GM04504 (cell line): ENCODE results near the gene AP3D1.
A peak's percentile ranks its signal among the peaks of the same experiment; 100 is the strongest.

Experiments used
- DNase-seq: peaks from one replicate; pipeline ENCODE4 v3.0.0-alpha.2; 2012; ENCODE audit warnings: low read depth

AP3D1 gene

GRCh38 chr19:2061495-2062388, 89.6 kb downstream of the AP3D1 start:
- DNase-seq, result peak; percentile 94

DNA sequence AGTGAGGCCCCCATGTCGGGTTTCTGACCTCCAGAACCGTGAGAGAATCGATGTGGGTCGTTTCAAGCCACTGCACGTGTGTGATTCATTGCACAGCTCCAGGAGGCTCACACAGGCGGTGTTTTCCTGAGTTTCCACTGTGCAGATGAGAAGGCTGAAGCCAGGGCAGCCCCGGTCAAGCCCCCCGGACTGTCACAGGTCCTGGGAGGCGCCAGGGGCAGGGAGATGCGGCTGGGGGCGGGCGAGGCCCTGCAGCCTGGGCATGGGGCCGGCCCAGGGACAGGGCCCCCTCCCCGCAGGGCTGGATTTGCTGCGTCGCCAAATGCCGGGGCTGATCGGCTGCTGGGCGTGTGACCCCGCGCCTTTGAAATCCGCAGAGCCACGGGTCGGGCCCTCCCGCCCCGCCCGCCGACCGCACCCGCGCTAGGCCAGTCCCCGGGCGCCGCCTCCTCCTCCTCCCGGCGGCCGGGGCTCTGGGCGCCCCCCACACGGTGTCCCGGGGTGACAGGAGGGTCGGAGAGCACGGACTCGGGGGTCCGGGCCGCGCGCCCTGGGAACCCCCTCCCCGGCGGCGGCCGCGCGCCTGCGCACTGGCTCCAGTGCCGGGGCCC, 90.4 kb downstream of the AP3D1 start:
- peak; percentile 49 for DNase-seq

DNA sequence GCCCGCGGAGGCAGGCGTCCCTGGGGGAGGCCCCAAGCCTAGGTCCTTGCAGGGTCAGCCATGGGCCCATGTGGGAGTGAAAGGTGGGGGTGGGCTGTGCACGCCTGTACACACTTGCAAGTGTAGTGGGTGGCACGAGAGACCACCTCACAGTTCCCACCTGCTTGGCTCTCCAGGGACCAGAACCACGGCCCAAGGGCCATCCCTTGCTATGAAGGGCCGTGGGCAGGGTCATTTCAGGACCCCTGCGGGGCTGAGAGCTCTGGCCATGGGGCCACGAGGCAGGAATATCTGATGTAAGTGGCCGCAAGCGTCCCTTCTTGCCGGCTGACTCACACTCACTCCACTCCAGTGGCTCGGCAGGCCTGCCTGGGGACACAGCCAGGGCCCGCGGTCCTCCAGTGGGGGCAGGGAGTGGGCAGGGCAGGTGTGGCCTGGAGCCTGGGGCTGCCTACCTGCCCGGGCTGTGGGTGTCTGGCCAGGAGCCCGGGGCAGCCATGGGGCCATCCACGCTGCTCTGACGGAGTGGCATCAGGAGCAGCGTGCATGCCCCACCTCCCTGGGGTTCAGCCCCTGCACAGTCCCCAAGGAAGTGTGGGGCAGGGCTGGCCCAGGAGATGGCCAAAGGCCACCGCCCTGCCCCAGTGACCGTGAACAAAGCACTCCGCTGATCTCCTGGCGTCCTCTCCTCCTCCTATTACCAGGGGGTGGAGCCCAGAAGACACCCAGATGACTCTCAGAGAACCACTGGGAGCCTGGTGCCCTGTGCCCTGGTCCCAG, 91.8 kb downstream of the AP3D1 start:
- peak; percentile 85 for DNase-seq

- no peak for DNase-seq
Observed at GRCh38 chr19:2058570-2059421, 92.6 kb downstream of the AP3D1 start.

DNA sequence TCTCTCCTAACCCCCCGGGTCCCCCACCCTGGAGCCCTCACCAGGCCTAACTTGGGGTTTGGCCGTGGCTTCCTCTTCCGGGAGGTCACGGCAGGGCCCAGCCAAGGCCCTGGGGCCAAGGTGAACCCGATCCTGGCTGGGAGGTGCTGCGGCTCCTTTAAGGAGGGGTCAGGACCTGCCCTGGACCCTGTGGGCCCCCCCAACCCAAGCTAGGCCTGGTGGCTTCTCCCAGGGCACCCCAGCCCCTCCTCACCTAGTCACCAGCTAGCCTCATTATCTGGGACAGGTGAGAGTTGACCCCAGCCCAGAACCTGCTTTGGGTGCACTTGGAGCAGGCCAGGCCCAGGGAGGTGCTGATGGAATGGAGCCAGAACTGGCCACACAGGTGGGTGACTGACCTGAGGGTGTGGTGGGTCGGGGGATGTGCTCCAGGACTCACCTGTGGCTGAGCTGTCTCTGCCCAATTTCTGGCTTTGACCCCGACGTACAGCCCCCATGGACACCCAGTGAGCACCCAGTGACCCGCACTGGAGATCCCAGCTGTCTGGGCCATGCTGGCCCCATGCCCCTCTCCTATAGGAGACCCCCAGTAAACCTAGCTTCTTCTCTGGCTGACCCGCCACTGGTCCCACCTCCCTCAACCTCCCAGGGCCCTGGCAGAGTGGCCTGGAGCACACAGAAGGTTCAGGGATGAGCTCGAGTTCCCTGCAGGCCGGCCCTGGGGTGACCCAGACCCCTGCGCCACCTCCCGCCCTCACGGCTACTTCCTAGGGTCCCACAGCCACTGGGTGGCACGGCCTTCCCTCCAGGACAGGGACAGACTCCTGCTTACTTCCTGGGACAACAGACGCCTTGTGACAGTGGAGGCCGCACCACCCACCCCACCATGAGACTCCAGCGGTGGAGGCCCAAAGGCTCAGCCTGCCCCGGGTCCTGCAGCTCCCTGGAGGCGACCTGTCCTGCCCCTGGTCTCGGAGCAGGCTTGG, 93.6 kb downstream of the AP3D1 start:
- DNase-seq, result no peak

- no peak for DNase-seq
Observed at GRCh38 chr19:2056837-2057192, 94.6 kb downstream of the AP3D1 start.

DNA sequence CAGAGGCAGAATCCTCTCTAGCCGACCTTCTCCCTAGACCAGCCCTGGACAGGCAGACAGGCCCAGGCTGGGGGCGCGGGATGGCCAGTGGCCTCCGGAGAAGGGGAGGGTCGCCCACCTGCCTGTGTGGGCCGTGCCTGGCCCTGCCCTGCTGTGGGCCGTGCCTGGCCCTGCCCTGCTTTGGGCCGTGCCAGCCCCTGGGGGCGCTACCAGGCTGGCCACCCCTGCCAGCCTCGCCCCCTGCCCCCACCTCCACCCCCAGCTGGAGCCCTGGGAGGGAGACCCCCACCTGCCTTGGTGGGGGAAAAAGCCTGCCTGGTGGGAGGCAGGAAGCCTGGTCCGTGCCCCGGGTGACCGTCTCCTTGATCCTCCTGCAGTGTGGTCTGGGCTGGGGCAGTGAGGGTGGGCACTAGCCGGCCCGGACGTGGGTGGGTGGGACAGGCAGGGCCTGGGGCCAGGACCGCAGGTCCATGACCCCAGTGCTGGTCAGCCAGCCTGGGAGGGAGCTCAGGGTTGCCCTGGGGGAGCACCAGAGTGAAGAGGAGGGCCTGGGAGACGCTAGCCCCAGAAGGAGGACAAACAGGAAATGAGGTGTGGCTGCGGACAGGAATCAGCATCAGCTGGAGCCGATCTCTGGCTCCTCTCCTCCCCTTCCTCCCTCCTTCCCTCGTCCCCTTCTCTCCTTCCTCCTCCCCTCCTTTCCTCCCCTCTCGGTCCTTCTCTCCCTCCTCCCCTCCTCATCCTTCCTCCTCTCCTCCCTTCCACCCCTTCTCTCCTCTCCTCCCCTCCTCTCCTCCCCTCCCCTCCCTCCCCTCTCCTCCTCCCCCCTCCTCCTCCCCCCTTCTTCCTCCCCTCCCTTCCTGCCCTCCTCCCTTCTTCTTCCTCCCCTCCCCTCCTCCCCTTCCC, 95.2 kb downstream of the AP3D1 start:
- peak; percentile 71 for DNase-seq

DNA sequence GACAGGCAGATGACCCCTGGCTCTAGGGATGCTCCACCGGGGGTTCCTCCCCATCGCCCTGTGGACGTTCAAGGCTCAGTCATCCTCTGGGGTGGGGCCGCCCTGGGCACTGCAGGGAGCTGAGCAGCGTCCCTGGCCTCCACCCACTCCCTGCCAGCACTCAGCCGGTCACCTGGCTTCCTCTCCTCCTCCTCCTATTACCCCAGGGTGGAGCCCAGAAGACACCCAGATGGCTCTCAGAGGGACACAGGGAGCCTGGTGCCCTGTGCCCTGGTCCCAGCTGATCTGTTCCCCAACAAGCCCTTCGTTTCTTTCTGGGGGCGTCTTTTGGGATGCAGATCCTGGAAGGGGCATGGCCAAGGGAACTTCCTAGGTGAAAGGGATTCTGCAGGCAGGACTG, 96.6 kb downstream of the AP3D1 start:
- DNase-seq, result no peak

DNA sequence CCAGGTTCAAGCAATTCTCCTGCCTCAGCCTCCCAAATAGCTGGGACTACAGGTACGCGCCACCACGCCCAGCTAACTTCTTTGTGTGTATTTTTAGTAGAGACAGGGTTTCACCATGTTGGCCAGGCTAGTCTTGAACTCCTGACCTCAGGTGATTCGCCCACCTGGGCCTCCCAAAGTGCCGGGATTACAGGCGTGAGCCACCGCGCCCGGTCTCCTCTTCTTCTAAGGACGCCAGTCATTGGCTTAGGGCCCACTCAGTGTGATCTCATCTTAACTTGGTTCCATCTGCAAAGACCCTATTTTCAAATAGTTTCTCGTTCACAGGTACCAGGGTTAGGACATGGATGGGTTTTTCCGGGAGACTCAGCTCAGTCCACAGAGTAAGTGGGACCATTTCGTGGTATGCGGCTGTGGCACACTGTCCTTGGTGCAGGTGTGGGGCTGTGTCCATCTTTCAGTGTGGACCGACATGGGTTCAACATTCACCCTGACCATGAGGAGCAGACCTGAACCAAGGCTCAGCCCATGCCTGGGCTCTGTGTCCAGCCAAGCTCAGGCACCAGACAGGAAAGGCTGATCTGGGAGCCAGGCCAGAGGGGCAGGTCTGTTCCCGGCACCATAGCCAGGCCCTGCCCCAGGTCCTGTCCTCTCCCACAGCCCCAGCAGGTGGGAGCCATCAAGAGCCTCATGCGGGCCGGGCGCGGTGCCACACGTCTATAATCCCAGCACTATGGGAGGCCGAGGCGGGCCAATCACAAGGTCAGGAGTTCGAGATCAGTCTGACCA, 97.6 kb downstream of the AP3D1 start:
- DNase-seq, result no peak

DNA sequence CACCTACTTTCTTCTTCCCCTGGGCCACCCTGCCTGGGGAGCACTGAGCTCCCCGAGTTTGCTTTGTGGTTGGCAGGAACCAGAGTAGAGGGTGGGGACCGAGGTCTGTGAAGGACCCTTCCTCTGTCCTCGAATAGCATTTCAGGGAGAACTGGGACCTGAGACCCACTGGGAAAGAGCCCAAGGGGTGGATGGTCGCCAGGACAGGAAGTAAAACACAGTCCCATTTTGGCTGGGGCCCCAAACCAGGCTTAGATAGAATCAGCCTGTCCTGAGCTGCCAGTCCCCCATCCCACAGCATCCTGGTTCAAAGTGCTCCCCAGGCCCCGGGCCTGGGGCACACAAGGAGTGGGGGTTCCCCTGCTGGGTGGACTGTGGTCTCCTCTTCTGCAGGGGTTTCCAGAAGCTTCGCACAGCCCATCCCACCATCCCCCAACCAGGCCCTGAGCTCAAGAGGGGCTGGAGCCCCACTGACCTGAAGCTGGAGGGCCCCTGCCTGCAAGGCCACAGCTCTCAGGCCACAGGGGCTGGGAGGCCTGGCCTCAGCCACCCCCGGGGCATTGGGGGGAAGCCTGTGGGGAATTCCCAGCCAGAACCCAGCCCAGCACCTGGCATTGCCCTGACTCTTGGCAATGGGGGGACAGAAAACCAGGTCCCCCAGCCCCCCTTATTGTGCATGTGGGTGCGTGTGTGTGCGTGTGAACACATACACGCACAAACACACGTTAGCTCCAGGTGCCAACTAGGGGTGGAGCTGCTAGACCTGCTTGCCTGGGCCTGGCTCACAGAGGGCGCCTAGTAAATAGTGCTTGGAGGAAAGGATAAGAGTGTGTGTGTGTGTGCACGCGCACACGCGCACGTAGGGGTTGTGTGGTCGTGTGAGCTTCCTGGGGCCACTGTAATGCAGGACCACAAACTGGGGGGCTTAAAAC, 99.3 kb downstream of the AP3D1 start:
- no peak for DNase-seq

- peak; percentile 77 for DNase-seq
Observed at GRCh38 chr19:2050991-2051772, 100.2 kb downstream of the AP3D1 start, which contains the start of gene MKNK2. TSS of gene MKNK2 (minus strand) at chr19:2051244. CDS start at chr19:2050851, 393 bp downstream.
